ENCODE measurements around the gene NDST3. TPM values are rescaled to one million over a fixed set of nuclear protein-coding genes. Genes with fewer than 3 reads are reported as not detected.

Gene NDST3
- not detected for polyA plus RNA-seq (2012; ENCODE audit: missing spikeins)

GRCh38 chr4:118034053-118034785 is at the start of gene NDST3:
NDST3 (plus strand) TSS chr4:118034486; CDS start chr4:118053911, 19,425 bp downstream.
- DNase-seq (ENCODE audit: insufficient read length) (peak; percentile 9), FAIRE-seq (no peak)
- TF ChIP-seq POLR2AphosphoS5 (IDR thresholded peaks at IDR 0.05; ENCODE audit: low read depth, low read length) (no peak), TAF1 (IDR thresholded peaks at IDR 0.05; ENCODE audit: borderline replicate concordance, low read depth, low read length) (no peak), POLR2A (IDR thresholded peaks at IDR 0.05; ENCODE audit: low read depth, low read length) (no peak)

GRCh38 chr4:117986321-117986720 is 48.0 kb upstream of the NDST3 start:
- no peak for DNase-seq (ENCODE audit: insufficient read length)
- no peak for TF ChIP-seq POLR2A (IDR thresholded peaks at IDR 0.05; ENCODE audit: low read depth, low read length)
- no peak for TF ChIP-seq TAF1 (IDR thresholded peaks at IDR 0.05; ENCODE audit: borderline replicate concordance, low read depth, low read length)
- no peak for TF ChIP-seq POLR2AphosphoS5 (IDR thresholded peaks at IDR 0.05; ENCODE audit: low read depth, low read length)
- FAIRE-seq = no peak

- DNase-seq (ENCODE audit: insufficient read length) (no peak), FAIRE-seq (no peak)
- TF ChIP-seq POLR2AphosphoS5 (IDR thresholded peaks at IDR 0.05; ENCODE audit: low read depth, low read length) = no peak
- TF ChIP-seq TAF1 (IDR thresholded peaks at IDR 0.05; ENCODE audit: borderline replicate concordance, low read depth, low read length) = no peak
- no peak for TF ChIP-seq POLR2A (IDR thresholded peaks at IDR 0.05; ENCODE audit: low read depth, low read length)
Observed at GRCh38 chr4:117987464-117987863, 46.8 kb upstream of the NDST3 start.

- FAIRE-seq (no peak), DNase-seq (ENCODE audit: insufficient read length) (no peak)
- no peak for TF ChIP-seq POLR2A (IDR thresholded peaks at IDR 0.05; ENCODE audit: low read depth, low read length)
- TF ChIP-seq POLR2AphosphoS5 (IDR thresholded peaks at IDR 0.05; ENCODE audit: low read depth, low read length) = no peak
- TF ChIP-seq TAF1 (IDR thresholded peaks at IDR 0.05; ENCODE audit: borderline replicate concordance, low read depth, low read length) = no peak
Observed at GRCh38 chr4:117996891-117997290, 37.4 kb upstream of the NDST3 start.

DNA sequence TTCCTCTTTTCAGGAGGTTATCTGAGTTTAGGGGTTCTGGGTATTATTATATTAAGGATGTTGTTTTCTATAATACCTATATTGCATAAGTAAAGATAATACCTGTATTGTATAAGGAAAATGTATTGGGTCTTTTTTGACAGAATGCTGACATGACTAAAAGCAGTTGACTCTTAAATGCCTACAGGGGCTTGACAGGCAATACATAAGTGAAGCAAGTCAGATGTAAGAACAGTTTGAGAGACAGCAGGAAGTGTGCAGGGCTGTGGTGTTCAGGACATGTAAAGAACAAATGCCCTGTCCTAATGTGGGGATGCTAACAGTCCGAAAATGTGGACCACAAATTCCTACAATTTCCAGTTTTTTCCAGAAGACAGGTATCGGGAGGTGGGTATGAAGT is 30.2 kb upstream of the NDST3 start:
- FAIRE-seq (no peak), DNase-seq (ENCODE audit: insufficient read length) (no peak)
- TF ChIP-seq TAF1 (IDR thresholded peaks at IDR 0.05; ENCODE audit: borderline replicate concordance, low read depth, low read length) = no peak
- no peak for TF ChIP-seq POLR2AphosphoS5 (IDR thresholded peaks at IDR 0.05; ENCODE audit: low read depth, low read length)
- TF ChIP-seq POLR2A (IDR thresholded peaks at IDR 0.05; ENCODE audit: low read depth, low read length) = no peak

GRCh38 chr4:118005883-118006282 is 28.4 kb upstream of the NDST3 start:
- no peak for TF ChIP-seq POLR2A (IDR thresholded peaks at IDR 0.05; ENCODE audit: low read depth, low read length)
- TF ChIP-seq TAF1 (IDR thresholded peaks at IDR 0.05; ENCODE audit: borderline replicate concordance, low read depth, low read length) = no peak
- TF ChIP-seq POLR2AphosphoS5 (IDR thresholded peaks at IDR 0.05; ENCODE audit: low read depth, low read length) = no peak
- DNase-seq (ENCODE audit: insufficient read length) (no peak), FAIRE-seq (no peak)

DNA sequence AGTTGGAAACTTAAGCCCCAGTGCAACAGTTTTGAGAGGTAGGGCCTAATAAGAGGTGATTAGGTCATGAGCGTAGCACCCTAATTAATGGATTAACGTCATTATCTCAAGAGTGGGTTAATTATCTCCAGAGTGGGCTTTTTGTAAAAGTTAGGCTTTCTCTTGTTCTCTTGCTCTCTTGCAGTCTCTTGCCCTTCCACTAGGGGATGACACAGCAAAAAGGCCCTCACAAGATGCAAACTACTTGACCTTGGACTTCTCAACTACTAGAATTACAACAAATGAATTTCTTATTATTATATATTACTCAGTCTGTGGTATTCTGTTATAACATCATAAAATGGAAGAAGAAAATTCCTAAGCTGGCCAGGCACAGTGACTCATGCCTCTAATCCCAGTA is 22.1 kb upstream of the NDST3 start:
- DNase-seq (ENCODE audit: insufficient read length) (no peak), FAIRE-seq (no peak)
- TF ChIP-seq TAF1 (IDR thresholded peaks at IDR 0.05; ENCODE audit: borderline replicate concordance, low read depth, low read length) = no peak
- TF ChIP-seq POLR2AphosphoS5 (IDR thresholded peaks at IDR 0.05; ENCODE audit: low read depth, low read length) = no peak
- TF ChIP-seq POLR2A (IDR thresholded peaks at IDR 0.05; ENCODE audit: low read depth, low read length) = no peak

GRCh38 chr4:118014831-118015230 is 19.5 kb upstream of the NDST3 start:
- FAIRE-seq (no peak), DNase-seq (ENCODE audit: insufficient read length) (no peak)
- TF ChIP-seq POLR2A (IDR thresholded peaks at IDR 0.05; ENCODE audit: low read depth, low read length) (no peak), POLR2AphosphoS5 (IDR thresholded peaks at IDR 0.05; ENCODE audit: low read depth, low read length) (no peak), TAF1 (IDR thresholded peaks at IDR 0.05; ENCODE audit: borderline replicate concordance, low read depth, low read length) (no peak)

- no peak for TF ChIP-seq TAF1 (IDR thresholded peaks at IDR 0.05; ENCODE audit: borderline replicate concordance, low read depth, low read length)
- no peak for TF ChIP-seq POLR2A (IDR thresholded peaks at IDR 0.05; ENCODE audit: low read depth, low read length)
- TF ChIP-seq POLR2AphosphoS5 (IDR thresholded peaks at IDR 0.05; ENCODE audit: low read depth, low read length) = no peak
- no peak for DNase-seq (ENCODE audit: insufficient read length)
- no peak for FAIRE-seq
Observed at GRCh38 chr4:118018381-118019145, 15.7 kb upstream of the NDST3 start.

DNA sequence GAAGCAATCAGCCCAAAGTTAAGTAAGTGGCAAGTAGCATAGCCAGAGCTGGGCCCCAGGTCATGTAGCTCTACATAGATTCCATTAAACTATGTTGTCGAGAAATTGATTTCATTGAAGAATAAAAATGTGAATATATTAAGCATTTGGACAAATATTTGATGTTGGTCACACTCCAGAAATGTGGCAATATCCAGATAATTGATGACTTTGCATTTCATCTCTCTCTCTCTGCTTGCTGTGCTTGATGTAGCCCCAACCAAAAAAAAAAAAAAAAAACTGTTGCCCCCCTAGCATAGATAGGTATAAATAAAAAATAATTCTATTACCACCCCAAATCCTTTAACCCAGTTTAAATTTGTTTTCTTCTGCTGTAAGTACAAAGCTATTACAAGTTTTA is 7.5 kb upstream of the NDST3 start:
- DNase-seq (ENCODE audit: insufficient read length) = no peak
- no peak for FAIRE-seq
- no peak for TF ChIP-seq POLR2AphosphoS5 (IDR thresholded peaks at IDR 0.05; ENCODE audit: low read depth, low read length)
- no peak for TF ChIP-seq POLR2A (IDR thresholded peaks at IDR 0.05; ENCODE audit: low read depth, low read length)
- no peak for TF ChIP-seq TAF1 (IDR thresholded peaks at IDR 0.05; ENCODE audit: borderline replicate concordance, low read depth, low read length)

DNA sequence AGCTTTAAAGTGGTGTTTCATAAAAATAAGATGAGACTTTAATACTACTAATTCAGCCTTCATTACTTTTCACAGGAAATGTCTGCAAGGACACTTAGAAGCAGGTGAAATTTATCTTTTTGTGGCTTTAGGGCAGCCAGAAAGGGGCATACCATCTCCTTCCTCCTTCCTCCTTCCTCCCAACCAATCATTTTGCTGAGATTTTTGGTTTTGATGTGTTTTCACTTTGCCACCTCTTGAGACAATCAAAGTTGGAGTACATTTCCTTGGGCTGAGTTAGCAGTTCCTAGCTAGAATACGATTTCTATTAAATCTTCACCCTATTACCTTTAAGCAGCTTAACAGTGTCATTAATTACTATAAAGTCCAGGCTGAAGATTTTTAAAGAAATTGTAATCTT is 5.1 kb upstream of the NDST3 start:
- no peak for DNase-seq (ENCODE audit: insufficient read length)
- no peak for FAIRE-seq
- TF ChIP-seq POLR2AphosphoS5 (IDR thresholded peaks at IDR 0.05; ENCODE audit: low read depth, low read length) (no peak), TAF1 (IDR thresholded peaks at IDR 0.05; ENCODE audit: borderline replicate concordance, low read depth, low read length) (no peak), POLR2A (IDR thresholded peaks at IDR 0.05; ENCODE audit: low read depth, low read length) (no peak)

- TF ChIP-seq POLR2A (IDR thresholded peaks at IDR 0.05; ENCODE audit: low read depth, low read length) = no peak
- DNase-seq (ENCODE audit: insufficient read length) (no peak), FAIRE-seq (no peak)
Observed at GRCh38 chr4:118032691-118033090, 1.6 kb upstream of the NDST3 start.

Measured in GM12892 (cell line).